H1 (cell line): ENCODE data around the gene EVI2B. TPM values are rescaled to one million over a fixed set of nuclear protein-coding genes. Genes with fewer than 3 reads are reported as not detected.

ENCODE experiments used
- CTCF ChIA-PET: fragments of 300-600 bp; sonication (Branson Sonifier 250); formaldehyde crosslinking; loops from one replicate; lab custom pipeline; 2021; ENCODE audit not compliant: partially characterized antibody; lab: Charles Lee
- POLR2A ChIA-PET: fragments of 300-600 bp; sonication (Branson Sonifier 250); formaldehyde crosslinking; loops from one replicate; lab custom pipeline; 2021; ENCODE audit warnings: inconsistent platforms; ENCODE audit not compliant: partially characterized antibody; lab: Charles Lee
- DNase-seq, 2 experiments: peaks; one replicate each; pipeline versions ENCODE4 v3.0.0 to v3.0.0-alpha.2; 2010 to 2022; ENCODE audit warnings: low spot score in 2 of 2, low read depth in 1 of 2, mixed read lengths in 1 of 2
- FAIRE-seq: peaks from 2 replicates; lab custom pipeline; 2011; peaks lifted over from hg19 to GRCh38; lab: Jason Lieb, UNC
- H2AFZ ChIP-seq: 2 replicates; pipeline ENCODE4 v1.8.1; 2012; ENCODE audit warnings: low read length, inconsistent platforms
- H2AK5ac ChIP-seq: 2 replicates; pipeline ENCODE4 v1.6.1; 2013; ENCODE audit warnings: low read depth, low read length
- H2BK120ac ChIP-seq: replicated peaks from 2 replicates; pipeline ENCODE3; 2013; ENCODE audit warnings: low read depth, low read length, inconsistent platforms
- H2BK12ac ChIP-seq: 2 replicates; pipeline ENCODE4 v1.6.1; 2013; ENCODE audit warnings: low read depth, low read length
- H2BK15ac ChIP-seq: 2 replicates; pipeline ENCODE4 v1.6.1; 2013; ENCODE audit warnings: low read length
- H2BK20ac ChIP-seq: 2 replicates; pipeline ENCODE4 v1.6.1; 2013; ENCODE audit warnings: low read length
- H2BK5ac ChIP-seq: 2 replicates; pipeline ENCODE4 v1.6.1; 2013; ENCODE audit warnings: low read depth, low read length
- H3K14ac ChIP-seq: 2 replicates; pipeline ENCODE4 v1.6.1; 2013; ENCODE audit warnings: inconsistent platforms; ENCODE audit not compliant: insufficient read length
- H3K18ac ChIP-seq: 2 replicates; pipeline ENCODE4 v1.6.1; 2013; ENCODE audit warnings: low read length; ENCODE audit errors: extremely low read depth
- H3K23ac ChIP-seq: 2 replicates; pipeline ENCODE4 v1.6.1; 2013; ENCODE audit warnings: inconsistent platforms; ENCODE audit not compliant: insufficient read length
- H3K23me2 ChIP-seq: 2 replicates; pipeline ENCODE4 v1.6.1; 2013; ENCODE audit warnings: low read depth, low read length
- H3K27ac ChIP-seq: 2 replicates; pipeline ENCODE4 v1.6.1; 2011; ENCODE audit warnings: low read depth, low read length, inconsistent platforms
- H3K27me3 ChIP-seq, 4 experiments: replicated peaks in 1 of 4; 1 replicate in 1 of 4; 2 replicates in 3 of 4; pipeline versions ENCODE4 v1.6.1 to v1.8.1; 2011 to 2013; ENCODE audit warnings: low read length in 3 of 4, mild to moderate bottlenecking in 3 of 4, inconsistent platforms in 2 of 4, mixed read lengths in 2 of 4, moderate library complexity in 1 of 4; ENCODE audit not compliant: control insufficient read depth in 3 of 4, insufficient read depth in 3 of 4; ENCODE audit errors: extremely low read depth in 1 of 4
- H3K36me3 ChIP-seq, 4 experiments: 2 replicates each; pipeline versions ENCODE4 v1.6.1 to v1.8.1; 2011 to 2013; ENCODE audit warnings: mild to moderate bottlenecking in 4 of 4, low read length in 3 of 4, moderate library complexity in 2 of 4, control low read depth in 1 of 4, inconsistent platforms in 1 of 4; ENCODE audit not compliant: insufficient read depth in 4 of 4, control insufficient read depth in 2 of 4
- H3K4ac ChIP-seq: replicated peaks from 2 replicates; pipeline ENCODE3; 2013; ENCODE audit warnings: low read length, low read depth, mixed read lengths, inconsistent platforms; ENCODE audit not compliant: insufficient read length
- H3K4me1 ChIP-seq, 4 experiments: replicated peaks in 1 of 4; 1 replicate in 1 of 4; 2 replicates in 3 of 4; pipeline versions ENCODE4 v1.6.1 to v1.8.1; 2011 to 2013; ENCODE audit warnings: low read length in 3 of 4, inconsistent platforms in 2 of 4, mixed read lengths in 1 of 4; ENCODE audit not compliant: insufficient read depth in 4 of 4, control insufficient read depth in 3 of 4
- H3K4me2 ChIP-seq, 2 experiments: 2 replicates each; pipeline versions ENCODE4 v1.6.1 to v1.8.1; 2011 to 2013; ENCODE audit warnings: low read depth in 2 of 2, low read length in 2 of 2, control low read depth in 1 of 2, inconsistent platforms in 1 of 2, mild to moderate bottlenecking in 1 of 2; ENCODE audit not compliant: insufficient read depth in 1 of 2
- H3K4me3 ChIP-seq, 4 experiments: fragments of 200-600, 300-600 bp in 1 of 4; sonication (generic), shearing (Covaris generic), sonication (Bioruptor Twin) in 1 of 4; 2 replicates each; pipeline versions ENCODE4 v1.5.1 to v1.8.1; 2011 to 2016; ENCODE audit warnings: low read length in 4 of 4, low read depth in 3 of 4, control low read depth in 2 of 4, inconsistent platforms in 2 of 4, mild to moderate bottlenecking in 2 of 4, mixed read lengths in 1 of 4, moderate library complexity in 1 of 4; ENCODE audit not compliant: insufficient read depth in 2 of 4; ENCODE audit errors: extremely low read depth in 1 of 4
- H3K56ac ChIP-seq: replicated peaks from 2 replicates; pipeline ENCODE3; 2013; ENCODE audit warnings: low read depth, mild to moderate bottlenecking, mixed read lengths, low read length, inconsistent platforms; ENCODE audit not compliant: insufficient read length
- H3K79me1 ChIP-seq: 2 replicates; pipeline ENCODE4 v1.6.1; 2013; ENCODE audit warnings: low read depth, low read length, control low read depth
- H3K79me2 ChIP-seq, 2 experiments: 2 replicates each; pipeline versions ENCODE4 v1.6.1 to v1.8.1; 2012 to 2013; ENCODE audit warnings: low read length in 2 of 2, mild to moderate bottlenecking in 2 of 2, inconsistent platforms in 1 of 2; ENCODE audit not compliant: insufficient read depth in 2 of 2, control insufficient read depth in 1 of 2
- H3K9ac ChIP-seq, 4 experiments: replicated peaks in 1 of 4; 1 replicate in 1 of 4; 2 replicates in 3 of 4; pipeline versions ENCODE4 v1.6.1 to v1.8.1; 2011 to 2013; ENCODE audit warnings: low read depth in 3 of 4, low read length in 3 of 4, control low read depth in 2 of 4, mild to moderate bottlenecking in 2 of 4, moderate library complexity in 2 of 4, inconsistent platforms in 1 of 4; ENCODE audit errors: extremely low read depth in 1 of 4
- H3K9me3 ChIP-seq, 2 experiments: 2 replicates each; pipeline versions ENCODE4 v1.6.1 to v1.8.1; 2012 to 2013; ENCODE audit warnings: mild to moderate bottlenecking in 2 of 2, moderate library complexity in 2 of 2, control low read depth in 1 of 2, inconsistent platforms in 1 of 2, low read depth in 1 of 2, low read length in 1 of 2, mixed read lengths in 1 of 2; ENCODE audit not compliant: insufficient read depth in 2 of 2
- H4K20me1 ChIP-seq, 2 experiments: replicated peaks in 1 of 2; 2 replicates each; pipeline versions ENCODE3 to v1.8.1; 2011 to 2013; ENCODE audit warnings: inconsistent platforms in 2 of 2, low read length in 2 of 2, mild to moderate bottlenecking in 1 of 2; ENCODE audit not compliant: insufficient read depth in 2 of 2, control insufficient read depth in 1 of 2
- H4K5ac ChIP-seq: 2 replicates; pipeline ENCODE4 v1.6.1; 2013; ENCODE audit warnings: low read length, low read depth, mixed read lengths, inconsistent platforms; ENCODE audit not compliant: insufficient read length
- H4K8ac ChIP-seq: 2 replicates; pipeline ENCODE4 v1.8.0; 2013; ENCODE audit warnings: mild to moderate bottlenecking, moderate library complexity, low read length, inconsistent platforms; ENCODE audit not compliant: insufficient read depth; ENCODE audit errors: extremely low read depth
- H4K91ac ChIP-seq: replicated peaks from 2 replicates; pipeline ENCODE3; 2013; ENCODE audit warnings: low read length, mixed read lengths, inconsistent platforms; ENCODE audit not compliant: insufficient read length
- CHD1 ChIP-seq: IDR thresholded peaks from 2 replicates; pipeline ENCODE4 v1.6.1; 2012; ENCODE audit warnings: low read depth, low read length, improper control_type of control experiment
- CREB1 ChIP-seq: IDR thresholded peaks from 2 replicates; pipeline ENCODE4 v1.6.1; 2012; ENCODE audit warnings: inconsistent platforms
- CTBP2 ChIP-seq: IDR thresholded peaks from 2 replicates; pipeline ENCODE4 v1.7.0; 2011; ENCODE audit warnings: borderline replicate concordance, mild to moderate bottlenecking, moderate library complexity, mixed read lengths, low read length; ENCODE audit not compliant: insufficient read depth, insufficient read length
- EZH2 ChIP-seq: fragments of 200-600 bp; sonication (generic); IDR thresholded peaks from 2 replicates; pipeline ENCODE4 v1.7.1; 2012; ENCODE audit warnings: low read depth, mild to moderate bottlenecking, moderate library complexity, low read length, inconsistent platforms; ENCODE audit not compliant: severe bottlenecking
- GABPA ChIP-seq: IDR thresholded peaks from 2 replicates; pipeline ENCODE4 v1.6.1; 2011; ENCODE audit warnings: mild to moderate bottlenecking, low read length, moderate library complexity, borderline replicate concordance; ENCODE audit not compliant: insufficient read depth
- GTF2F1 ChIP-seq: IDR thresholded peaks from 2 replicates; pipeline ENCODE4 v1.6.1; 2012; ENCODE audit warnings: low read depth, low read length, improper control_type of control experiment, borderline replicate concordance
- KDM5A ChIP-seq: fragments of 200-600 bp; IDR thresholded peaks from 2 replicates; pipeline ENCODE4 v1.7.1; 2012; ENCODE audit warnings: mild to moderate bottlenecking, low read length, inconsistent platforms, mixed read lengths
- NRF1 ChIP-seq: IDR thresholded peaks from 2 replicates; pipeline ENCODE4 v1.6.1; 2011; ENCODE audit warnings: mild to moderate bottlenecking, low read depth, low read length, improper control_type of control experiment
- SIX5 ChIP-seq: IDR thresholded peaks from 2 replicates; pipeline ENCODE4 v1.6.1; 2011; ENCODE audit warnings: mild to moderate bottlenecking, low read depth, low read length
- TAF1 ChIP-seq: IDR thresholded peaks from 2 replicates; pipeline ENCODE4 v1.6.1; 2011; ENCODE audit warnings: mild to moderate bottlenecking, low read depth, low read length
- TEAD4 ChIP-seq: IDR thresholded peaks from 2 replicates; pipeline ENCODE4 v1.6.1; 2012; ENCODE audit warnings: low read depth, low read length, inconsistent platforms, mixed read lengths
- ZNF274 ChIP-seq: IDR thresholded peaks from 2 replicates; pipeline ENCODE4 v1.7.0; 2012; ENCODE audit warnings: low read length, borderline replicate concordance; ENCODE audit errors: extremely low read depth
- WGBS, 2 experiments: shearing (Covaris generic) in 1 of 2; methylation state at CpG; one replicate each; pipeline versions ENCODE4 v1.1.6 to v1.1.7; 2013 to 2015; ENCODE audit warnings: low lambda C conversion rate in 2 of 2, mixed read lengths in 2 of 2, inconsistent platforms in 1 of 2, low coverage in 1 of 2, missing lambda C conversion rate in 1 of 2; ENCODE audit not compliant: insufficient replicate concordance in 2 of 2, insufficient coverage in 1 of 2, insufficient read length in 1 of 2; ENCODE audit errors: extremely low coverage in 1 of 2, missing lambda C conversion rate in 1 of 2; 5-methylcytosine and 5-hydroxymethylcytosine counted together
- polyA plus RNA-seq, 7 experiments: library from polyadenylated mRNA; depleted of rRNA in 3 of 7; stranded (reverse) in 5 of 7; unstranded in 2 of 7; fragments of >200 nt in 5 of 7; fragments of 200-250 nt in 2 of 7; gene quantifications; 1 replicate in 5 of 7; 2 replicates in 1 of 7; 4 replicates in 1 of 7; pipeline versions ENCODE4 v1.2.1 to v1.2.3, GENCODE V29; 2011 to 2013; ENCODE audit warnings: missing spikeins in 2 of 7, mixed read lengths in 2 of 7
- total RNA-seq: library from RNA; stranded (reverse); fragmentation: NEBNext Ultra II Directional; extraction: Animal tissue kit (Norgen Biotek cat#: 25700); gene quantifications from 2 replicates; pipeline ENCODE4 v1.2.1, GENCODE V29; 2021
- TF ChIP-seq, protein P1 (sequence below), 3 experiments: IDR thresholded peaks; 1 replicate in 2 of 3; 2 replicates in 1 of 3; pipeline versions ENCODE4 v1.5.1 to v1.6.1; 2011; ENCODE audit warnings: low read length in 3 of 3, mild to moderate bottlenecking in 3 of 3, inconsistent platforms in 2 of 3, low read depth in 1 of 3, moderate library complexity in 1 of 3; ENCODE audit not compliant: insufficient read depth in 1 of 3; ENCODE audit errors: control extremely low read depth in 1 of 3

The EVI2B gene
- total and polyA plus RNA-seq, 2 of the 8 experiments (the other 6 are each of a cell fraction or from before 2014, with no cell fraction given), result not detected

DNA sequence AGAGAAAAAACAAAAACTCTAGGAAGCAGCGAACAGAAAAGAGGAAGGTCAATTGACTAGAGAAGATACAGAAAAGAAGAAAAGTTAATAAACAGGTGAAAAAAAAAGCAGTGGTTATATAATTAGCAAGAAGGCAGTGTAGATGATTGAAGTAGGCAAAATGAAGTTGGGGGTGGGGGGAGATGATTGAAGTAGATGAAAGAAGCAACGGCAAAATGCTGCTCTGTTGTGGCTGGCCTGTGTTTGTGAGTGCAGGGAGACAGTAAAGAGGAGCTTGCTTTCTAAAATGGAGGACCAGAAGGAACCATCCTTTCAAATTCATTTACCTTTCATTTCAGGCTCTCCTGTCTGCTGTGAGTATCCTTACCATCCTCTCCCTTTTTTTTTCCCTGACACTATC lies 3.6 kb downstream of the EVI2B start:
- no peaks in the 10 kb centered on the region for H3K9me3 ChIP-seq
- H2AK5ac ChIP-seq, result no peak overlapping the region
- no peak for DNase-seq
- H2BK5ac ChIP-seq, result no peak overlapping the region
- no peak overlapping the region for H2BK120ac ChIP-seq
- no peaks in the 10 kb centered on the region for H3K27me3 ChIP-seq
- no peak overlapping the region for H3K4me2 ChIP-seq
- POLR2A ChIA-PET, result no interaction called here
- no peaks in the 10 kb centered on the region for H3K79me1 ChIP-seq
- no peak overlapping the region for H2BK20ac ChIP-seq
- no peak overlapping the region for H3K18ac ChIP-seq
- no peak overlapping the region for H4K5ac ChIP-seq
- no peak overlapping the region for H3K9ac ChIP-seq
- H2BK12ac ChIP-seq, result no peak overlapping the region
- no peaks in the 10 kb centered on the region for H3K23me2 ChIP-seq
- no peak for TF ChIP-seq GABPA
- TF ChIP-seq CHD1, result no peak
- no peak for TF ChIP-seq CTBP2
- TF ChIP-seq GTF2F1, result no peak
- no peak for TF ChIP-seq KDM5A
- TF ChIP-seq, protein P1, sequence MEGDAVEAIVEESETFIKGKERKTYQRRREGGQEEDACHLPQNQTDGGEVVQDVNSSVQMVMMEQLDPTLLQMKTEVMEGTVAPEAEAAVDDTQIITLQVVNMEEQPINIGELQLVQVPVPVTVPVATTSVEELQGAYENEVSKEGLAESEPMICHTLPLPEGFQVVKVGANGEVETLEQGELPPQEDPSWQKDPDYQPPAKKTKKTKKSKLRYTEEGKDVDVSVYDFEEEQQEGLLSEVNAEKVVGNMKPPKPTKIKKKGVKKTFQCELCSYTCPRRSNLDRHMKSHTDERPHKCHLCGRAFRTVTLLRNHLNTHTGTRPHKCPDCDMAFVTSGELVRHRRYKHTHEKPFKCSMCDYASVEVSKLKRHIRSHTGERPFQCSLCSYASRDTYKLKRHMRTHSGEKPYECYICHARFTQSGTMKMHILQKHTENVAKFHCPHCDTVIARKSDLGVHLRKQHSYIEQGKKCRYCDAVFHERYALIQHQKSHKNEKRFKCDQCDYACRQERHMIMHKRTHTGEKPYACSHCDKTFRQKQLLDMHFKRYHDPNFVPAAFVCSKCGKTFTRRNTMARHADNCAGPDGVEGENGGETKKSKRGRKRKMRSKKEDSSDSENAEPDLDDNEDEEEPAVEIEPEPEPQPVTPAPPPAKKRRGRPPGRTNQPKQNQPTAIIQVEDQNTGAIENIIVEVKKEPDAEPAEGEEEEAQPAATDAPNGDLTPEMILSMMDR (IDR thresholded peaks at IDR 0.05; ENCODE audit: control extremely low read depth in 1 of 3, insufficient read depth in 1 of 3, low read depth in 1 of 3, low read length in 3 of 3), result no peak
- TF ChIP-seq TAF1, result no peak
- no peak for TF ChIP-seq NRF1
- TF ChIP-seq EZH2, result no peak
- TF ChIP-seq ZNF274, result no peak
- no peak for TF ChIP-seq CREB1
- no peak for TF ChIP-seq TEAD4
- no peak for TF ChIP-seq SIX5
- TF ChIP-seq, all 59 proteins: peak for 0
- WGBS, 2 experiments, result 47% methylated on average over 2 of the region's 2 CpGs; no CpG with 5 or more reads in 1 of the 2 experiments
- Histone ChIP-seq H4K20me1 (no peaks in the 10 kb centered on the region), H3K4me3 (no peak overlapping the region), H3K4ac (no peak overlapping the region), H3K79me2 (no peaks in the 10 kb centered on the region), H2BK15ac (no peak overlapping the region), H3K14ac (no peak overlapping the region), H4K91ac (no peak overlapping the region), H3K4me1 (no peaks in the 10 kb centered on the region), H2AFZ (no peak overlapping the region), H4K8ac (no peak overlapping the region), H3K36me3 (no peaks in the 10 kb centered on the region), H3K56ac (no peak overlapping the region), H3K23ac (no peak overlapping the region), H3K27ac (no peak overlapping the region)
- CTCF ChIA-PET, result interaction anchor here (0.7 kb wide), 1 partner anchor 271 kb away, joined by 4 read pairs; no protein-coding TSS in a partner anchor
- FAIRE-seq, result no peak
